ENCODE data around the gene NMD3. TPM values are rescaled to one million over a fixed set of nuclear protein-coding genes. Genes with fewer than 3 reads are reported as not detected.

Gene NMD3
- total RNA-seq, 1 donor from 2014 or later, result 45.8 TPM

GRCh38 chr3:161254861-161255260 lies 33.8 kb downstream of the NMD3 start:
- ATAC-seq (ENCODE audit: low read depth), result no peak
- Mint-ChIP-seq H3K4me1 (no peaks in the 10 kb centered on the region), H3K36me3 (ENCODE audit: low read depth) (peaks cover 66% of the 10 kb centered on the region)

DNA sequence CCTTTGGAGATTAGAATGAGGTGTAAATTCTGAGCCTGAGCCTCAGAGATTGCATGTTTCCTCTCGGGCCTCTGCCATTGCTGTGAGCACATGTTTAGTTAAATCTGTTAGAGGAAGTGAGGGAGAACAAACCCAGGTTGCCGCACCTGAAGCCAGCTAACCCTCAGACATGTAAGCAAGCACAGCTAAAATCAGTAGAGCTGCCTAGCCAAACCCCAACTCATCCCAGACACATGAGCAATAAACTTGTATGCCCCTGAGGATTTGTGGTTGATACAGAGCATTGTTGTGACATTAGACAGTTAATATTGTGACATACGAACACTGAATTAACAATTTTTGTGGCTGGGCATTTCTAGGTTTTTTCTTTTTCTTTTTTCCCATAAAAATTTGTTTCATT lies 41.9 kb downstream of the NMD3 start:
- no peaks in the 10 kb centered on the region for H3K4me1 Mint-ChIP-seq
- intact Hi-C loops (cut with micrococcal nuclease), result no loop called here
- no peak for ATAC-seq (ENCODE audit: low read depth)
- H3K4me3 Mint-ChIP-seq, result no peak overlapping the region
- DNase-seq, result no peak
- H3K27ac Mint-ChIP-seq, result no peak overlapping the region
- TF ChIP-seq, protein P1, sequence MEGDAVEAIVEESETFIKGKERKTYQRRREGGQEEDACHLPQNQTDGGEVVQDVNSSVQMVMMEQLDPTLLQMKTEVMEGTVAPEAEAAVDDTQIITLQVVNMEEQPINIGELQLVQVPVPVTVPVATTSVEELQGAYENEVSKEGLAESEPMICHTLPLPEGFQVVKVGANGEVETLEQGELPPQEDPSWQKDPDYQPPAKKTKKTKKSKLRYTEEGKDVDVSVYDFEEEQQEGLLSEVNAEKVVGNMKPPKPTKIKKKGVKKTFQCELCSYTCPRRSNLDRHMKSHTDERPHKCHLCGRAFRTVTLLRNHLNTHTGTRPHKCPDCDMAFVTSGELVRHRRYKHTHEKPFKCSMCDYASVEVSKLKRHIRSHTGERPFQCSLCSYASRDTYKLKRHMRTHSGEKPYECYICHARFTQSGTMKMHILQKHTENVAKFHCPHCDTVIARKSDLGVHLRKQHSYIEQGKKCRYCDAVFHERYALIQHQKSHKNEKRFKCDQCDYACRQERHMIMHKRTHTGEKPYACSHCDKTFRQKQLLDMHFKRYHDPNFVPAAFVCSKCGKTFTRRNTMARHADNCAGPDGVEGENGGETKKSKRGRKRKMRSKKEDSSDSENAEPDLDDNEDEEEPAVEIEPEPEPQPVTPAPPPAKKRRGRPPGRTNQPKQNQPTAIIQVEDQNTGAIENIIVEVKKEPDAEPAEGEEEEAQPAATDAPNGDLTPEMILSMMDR (IDR thresholded peaks at IDR 0.05), result no peak
- peaks cover 47% of the 10 kb centered on the region for H3K36me3 Mint-ChIP-seq (ENCODE audit: low read depth)
- POLR2A ChIA-PET, result no interaction called here
- no peaks in the 10 kb centered on the region for H3K27me3 Mint-ChIP-seq
- H3K9me3 Mint-ChIP-seq, result peaks cover 8% of the 10 kb centered on the region
- CTCF ChIA-PET, result no interaction called here

More at GRCh38 chr3:161254861-161255260, 33.8 kb downstream of the NMD3 start:
- Mint-ChIP-seq H3K27ac (no peak overlapping the region), H3K9me3 (no peaks in the 10 kb centered on the region), H3K27me3 (no peaks in the 10 kb centered on the region), H3K4me3 (no peak overlapping the region)
- TF ChIP-seq, protein P1 (IDR thresholded peaks at IDR 0.05), result no peak
- no peak for DNase-seq
- ChIA-PET POLR2A (no interaction called here), CTCF (no interaction called here)
- intact Hi-C loops (cut with micrococcal nuclease), result no loop called here

DNA sequence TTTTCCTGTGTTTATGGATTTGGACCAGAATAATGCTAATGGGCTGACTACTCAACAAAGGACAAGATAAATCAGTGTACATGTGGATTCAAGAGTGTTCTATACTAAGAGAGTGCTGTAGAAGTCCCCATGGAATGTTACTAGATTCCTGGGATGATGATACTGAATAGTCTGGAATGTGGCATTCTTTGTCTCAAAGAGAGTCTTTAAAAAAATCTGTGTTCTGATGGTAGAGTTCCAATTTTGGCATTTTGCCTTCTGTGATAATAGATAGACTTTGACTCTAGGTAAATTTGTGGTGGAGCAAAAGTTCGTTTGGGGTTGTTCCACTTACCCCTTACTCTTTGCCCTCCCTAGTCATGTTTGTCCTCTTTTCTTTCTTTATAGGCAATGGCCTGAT lies 43.7 kb downstream of the NMD3 start:
- ChIA-PET POLR2A (no interaction called here), CTCF (interaction anchor here (0.6 kb wide), 1 partner anchor 1986 kb away, joined by 3 read pairs; no protein-coding TSS in a partner anchor)
- no peak for DNase-seq
- Mint-ChIP-seq H3K9me3 (peaks cover 8% of the 10 kb centered on the region), H3K27ac (no peak overlapping the region), H3K27me3 (no peaks in the 10 kb centered on the region), H3K36me3 (ENCODE audit: low read depth) (peaks cover 42% of the 10 kb centered on the region), H3K4me3 (no peak overlapping the region), H3K4me1 (no peaks in the 10 kb centered on the region)
- TF ChIP-seq, protein P1 (IDR thresholded peaks at IDR 0.05), result no peak
- no peak for ATAC-seq (ENCODE audit: low read depth)
- intact Hi-C loops (cut with micrococcal nuclease), result no loop called here

DNA sequence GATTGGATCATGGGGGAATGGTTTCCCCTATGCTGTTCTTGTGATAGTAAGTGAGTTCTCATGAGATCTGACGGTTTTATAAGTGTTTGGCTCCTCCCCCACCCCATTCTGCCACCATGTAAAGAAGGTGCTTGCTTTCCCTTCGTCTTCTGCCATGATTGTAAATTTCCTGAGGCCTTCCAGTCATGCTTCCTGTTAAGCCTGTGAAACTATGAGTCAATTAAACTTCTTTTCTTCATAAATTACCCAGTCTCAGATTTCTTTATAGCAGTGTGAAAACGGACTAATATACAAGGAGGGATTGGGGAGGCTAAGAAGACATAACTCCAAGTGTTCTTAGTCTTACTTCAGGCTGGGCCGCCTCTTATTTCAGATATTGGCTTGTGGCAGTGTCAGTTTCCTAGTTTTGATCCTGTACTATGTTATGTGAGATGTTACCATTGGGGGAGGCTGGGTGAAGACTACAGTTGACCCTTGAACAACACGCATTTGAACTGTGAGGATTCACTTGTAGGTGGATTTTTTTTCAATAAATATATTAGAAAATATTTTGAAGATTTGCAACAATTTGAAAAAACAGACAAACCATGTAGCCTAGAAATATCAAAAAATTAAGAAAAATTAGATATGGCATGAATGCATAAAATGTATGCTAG lies 44.9 kb downstream of the NMD3 start:
- H3K27me3 Mint-ChIP-seq, result no peaks in the 10 kb centered on the region
- no peaks in the 10 kb centered on the region for H3K4me1 Mint-ChIP-seq
- H3K4me3 Mint-ChIP-seq, result no peak overlapping the region
- TF ChIP-seq, protein P1 (IDR thresholded peaks at IDR 0.05), result no peak
- no peak for ATAC-seq (ENCODE audit: low read depth)
- H3K9me3 Mint-ChIP-seq, result peaks cover 6% of the 10 kb centered on the region
- intact Hi-C loops (cut with micrococcal nuclease), result no loop called here
- H3K36me3 Mint-ChIP-seq (ENCODE audit: low read depth), result peaks cover 35% of the 10 kb centered on the region
- no peak overlapping the region for H3K27ac Mint-ChIP-seq
- POLR2A ChIA-PET, result no interaction called here
- CTCF ChIA-PET, result no interaction called here
- no peak for DNase-seq

DNA sequence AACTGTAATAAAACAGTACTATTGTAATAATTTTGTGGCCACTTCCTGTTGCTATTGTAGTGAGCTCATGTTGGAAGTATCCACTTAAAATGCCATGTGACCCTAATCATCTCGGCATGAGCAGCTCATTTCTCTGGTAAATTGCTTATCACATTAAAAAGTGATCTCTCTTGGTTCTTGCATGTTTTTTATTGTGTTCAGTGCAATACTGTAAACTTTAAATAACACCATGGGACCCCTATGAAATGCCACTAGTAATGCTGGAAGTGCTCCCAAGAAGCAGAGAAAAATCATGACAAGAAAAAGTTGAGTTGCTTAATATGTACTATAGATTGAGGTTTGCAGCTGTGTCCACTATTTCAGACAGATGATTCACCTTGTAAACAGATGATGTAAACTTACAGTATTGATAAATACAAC lies 45.6 kb downstream of the NMD3 start:
- Mint-ChIP-seq H3K9me3 (peaks cover 3% of the 10 kb centered on the region), H3K27me3 (no peaks in the 10 kb centered on the region), H3K27ac (no peak overlapping the region), H3K36me3 (ENCODE audit: low read depth) (peaks cover 37% of the 10 kb centered on the region), H3K4me3 (no peak overlapping the region), H3K4me1 (no peaks in the 10 kb centered on the region)
- POLR2A ChIA-PET, result no interaction called here
- TF ChIP-seq, protein P1 (IDR thresholded peaks at IDR 0.05), result no peak
- CTCF ChIA-PET, result no interaction called here
- intact Hi-C loops (cut with micrococcal nuclease), result no loop called here
- ATAC-seq (ENCODE audit: low read depth) (no peak), DNase-seq (no peak)
